NCI-H226 (cell line): ENCODE measurements around the gene C1orf210.

Source experiments
- DNase-seq: peaks from one replicate; pipeline ENCODE4 v3.0.0-alpha.2; 2015

C1orf210 gene

DNA sequence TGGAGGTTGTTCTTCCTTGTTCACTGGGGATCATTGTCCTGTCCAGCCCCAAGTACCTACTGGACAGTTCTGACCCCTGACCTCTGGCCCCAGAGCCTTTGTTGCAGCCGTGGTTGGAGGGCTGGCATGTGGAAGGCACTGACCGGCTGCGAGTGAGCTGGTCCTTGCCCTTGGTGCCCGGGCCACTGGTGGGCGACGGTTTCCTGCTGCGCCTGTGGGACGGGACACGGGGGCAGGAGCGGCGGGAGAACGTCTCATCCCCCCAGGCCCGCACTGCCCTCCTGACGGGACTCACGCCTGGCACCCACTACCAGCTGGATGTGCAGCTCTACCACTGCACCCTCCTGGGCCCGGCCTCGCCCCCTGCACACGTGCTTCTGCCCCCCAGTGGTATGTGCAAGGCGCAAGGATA is 26.8 kb upstream of the C1orf210 start:
- DNase-seq, result no peak

GRCh38 chr1:43311521-43311920 is 26.1 kb upstream of the C1orf210 start:
- no peak for DNase-seq

GRCh38 chr1:43309405-43310025 is 24.1 kb upstream of the C1orf210 start:
- DNase-seq, result no peak

GRCh38 chr1:43308635-43309404 is 23.4 kb upstream of the C1orf210 start:
- no peak for DNase-seq

- no peak for DNase-seq
These were observed 22.2 kb upstream of the C1orf210 start for GRCh38 chr1:43307458-43308158.

DNA sequence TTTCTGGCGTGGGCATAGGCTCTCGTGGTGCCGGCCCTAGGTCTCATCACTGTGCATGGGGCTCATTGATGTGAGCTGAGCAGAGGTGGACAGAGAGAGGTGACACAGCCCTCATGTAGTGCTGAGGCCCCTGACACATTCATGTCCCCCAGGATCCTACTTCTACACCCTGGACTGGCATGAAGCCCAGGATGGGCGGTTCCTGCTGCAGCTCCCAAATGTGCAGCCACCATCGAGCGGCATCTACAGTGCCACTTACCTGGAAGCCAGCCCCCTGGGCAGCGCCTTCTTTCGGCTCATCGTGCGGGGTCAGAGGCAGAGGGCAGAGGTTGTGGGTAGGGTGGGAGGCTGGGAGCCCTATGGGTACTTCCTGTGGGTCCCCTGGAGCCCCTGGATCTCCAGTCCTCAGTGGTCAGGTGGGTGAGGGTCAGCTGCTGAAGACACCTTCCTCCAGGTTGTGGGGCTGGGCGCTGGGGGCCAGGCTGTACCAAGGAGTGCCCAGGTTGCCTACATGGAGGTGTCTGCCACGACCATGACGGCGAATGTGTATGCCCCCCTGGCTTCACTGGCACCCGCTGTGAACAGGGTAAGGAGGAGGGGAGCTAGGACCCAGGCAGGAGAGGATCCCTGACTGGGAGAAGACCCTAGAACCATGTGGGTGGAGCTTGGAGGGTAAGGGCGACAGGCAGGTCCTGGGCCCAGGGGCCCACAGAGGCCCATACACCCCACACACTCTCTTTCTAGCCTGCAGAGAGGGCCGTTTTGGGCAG is 21.5 kb upstream of the C1orf210 start:
- DNase-seq, result no peak

DNA sequence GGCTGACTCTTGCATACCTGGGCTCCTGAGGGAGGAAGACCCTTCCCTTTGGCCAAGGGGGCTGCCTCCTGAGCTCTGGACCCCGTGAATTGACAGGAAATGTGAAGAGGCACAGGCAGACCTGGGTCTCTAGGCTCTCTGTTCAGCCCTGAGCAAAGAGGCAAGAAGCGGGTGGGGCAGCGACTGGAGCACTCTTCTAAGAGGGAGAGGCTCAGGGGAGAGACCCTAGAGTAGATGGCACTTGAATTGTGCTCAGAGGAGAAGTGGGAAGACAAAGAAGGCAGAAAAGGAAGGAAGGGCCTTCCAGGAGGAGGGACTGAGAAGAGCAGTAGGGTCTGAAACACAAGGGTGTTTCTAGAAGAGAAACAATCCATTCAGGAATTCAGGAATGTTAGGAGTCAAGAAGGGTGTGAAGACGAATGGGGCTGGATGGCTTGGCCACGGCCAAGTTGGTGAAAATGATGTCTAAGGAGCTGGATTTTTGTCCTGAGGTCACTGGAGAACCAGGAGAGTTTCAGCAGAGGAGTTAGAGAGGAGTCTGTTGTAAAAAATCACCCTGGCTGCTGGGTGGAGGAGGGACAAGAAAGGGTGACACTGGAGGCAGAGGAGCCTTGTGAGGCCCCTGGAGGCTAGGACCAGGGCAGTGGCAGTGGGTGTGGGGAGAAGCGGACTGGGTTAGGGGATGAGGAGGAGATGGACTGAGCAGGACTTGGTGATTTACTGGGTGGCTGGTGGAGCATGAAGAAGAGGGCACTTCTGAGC is 20.7 kb upstream of the C1orf210 start:
- no peak for DNase-seq

- no peak for DNase-seq
These were observed 20.1 kb upstream of the C1orf210 start for GRCh38 chr1:43305461-43305860.

DNA sequence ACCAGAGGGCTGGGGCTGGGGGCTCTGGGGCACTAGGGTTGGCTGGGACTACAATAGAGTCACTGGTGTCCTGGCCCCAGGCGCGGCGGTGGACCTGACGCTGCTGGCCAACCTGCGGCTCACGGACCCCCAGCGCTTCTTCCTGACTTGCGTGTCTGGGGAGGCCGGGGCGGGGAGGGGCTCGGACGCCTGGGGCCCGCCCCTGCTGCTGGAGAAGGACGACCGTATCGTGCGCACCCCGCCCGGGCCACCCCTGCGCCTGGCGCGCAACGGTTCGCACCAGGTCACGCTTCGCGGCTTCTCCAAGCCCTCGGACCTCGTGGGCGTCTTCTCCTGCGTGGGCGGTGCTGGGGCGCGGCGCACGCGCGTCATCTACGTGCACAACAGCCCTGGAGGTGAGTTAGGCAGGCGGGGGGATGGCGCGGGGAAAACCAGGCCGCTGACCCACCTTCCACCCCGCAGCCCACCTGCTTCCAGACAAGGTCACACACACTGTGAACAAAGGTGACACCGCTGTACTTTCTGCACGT is 19.5 kb upstream of the C1orf210 start:
- DNase-seq, result no peak

DNA sequence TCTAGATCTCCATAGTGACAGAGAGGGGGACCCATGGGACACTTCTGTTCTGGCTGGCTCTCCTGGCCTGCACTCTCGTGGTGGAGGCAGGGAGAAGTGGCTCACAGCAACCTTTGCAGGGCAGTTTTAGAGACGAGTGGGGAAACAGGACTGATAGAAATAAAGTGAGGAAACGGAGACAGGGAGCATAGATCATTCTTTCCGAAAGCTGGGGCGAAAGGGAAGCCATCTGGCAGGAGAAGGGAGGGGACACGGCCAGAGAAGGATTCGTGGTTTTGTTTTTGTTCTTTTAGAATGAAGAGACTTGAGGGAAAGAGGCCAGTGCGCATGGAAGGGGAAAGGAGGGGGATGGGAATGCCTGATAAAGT is 18.9 kb upstream of the C1orf210 start:
- no peak for DNase-seq

- DNase-seq, result no peak
These were observed 18.3 kb upstream of the C1orf210 start for GRCh38 chr1:43303471-43304313.

- no peak for DNase-seq
These were observed 17.5 kb upstream of the C1orf210 start for GRCh38 chr1:43302721-43303470.

GRCh38 chr1:43302201-43302600 is 16.8 kb upstream of the C1orf210 start:
- no peak for DNase-seq

- no peak for DNase-seq
These were observed 15.2 kb upstream of the C1orf210 start, which contains the start of gene TIE1 for GRCh38 chr1:43300378-43301094. TSS of gene TIE1 (plus strand) at chr1:43300982. CDS start at chr1:43301072, 90 bp downstream.

DNA sequence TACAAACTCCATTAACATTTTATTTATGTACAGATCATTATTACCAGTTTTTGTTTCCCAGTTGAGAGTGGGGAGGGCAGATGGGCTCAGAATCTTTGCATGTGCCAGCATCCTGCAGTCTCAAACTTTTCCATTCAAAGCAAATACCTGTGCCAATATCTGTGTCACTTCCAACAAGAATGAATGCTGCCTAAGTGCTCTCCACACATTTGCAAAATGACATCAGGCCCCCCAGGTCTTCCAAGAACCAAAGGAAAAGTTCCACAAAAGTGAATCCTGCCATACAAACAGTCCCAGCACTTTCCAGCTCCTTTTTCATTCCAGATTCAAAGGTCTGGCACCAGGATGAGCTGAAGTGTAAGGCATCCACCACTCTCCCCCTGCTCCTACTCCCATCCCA is 13.7 kb upstream of the C1orf210 start:
- DNase-seq, result no peak

GRCh38 chr1:43298055-43298454 is 12.7 kb upstream of the C1orf210 start:
- DNase-seq, result no peak

GRCh38 chr1:43296207-43296606 is 10.8 kb upstream of the C1orf210 start:
- DNase-seq, result no peak

- DNase-seq, result no peak
These were observed 9.4 kb upstream of the C1orf210 start for GRCh38 chr1:43294761-43295160.

- no peak for DNase-seq
These were observed 8.7 kb upstream of the C1orf210 start for GRCh38 chr1:43293896-43294760.
